HG02678 (cell line): ENCODE data around the gene IRGQ.
A peak's percentile ranks its signal among the peaks of the same experiment; 100 is the strongest.
"Not testable (repeated sequence)": the region's sequence is repeated elsewhere in the genome, so short reads cannot be mapped to it uniquely, and the experiment has no call there.

Experiments
- ATAC-seq: cut with Tn5 transposase; IDR thresholded peaks from one replicate; pipeline ENCODE4 v1.9.1; 2021; ENCODE audit warnings: mild to moderate bottlenecking, moderate library complexity; ENCODE audit not compliant: unreplicated experiment

The IRGQ gene

DNA sequence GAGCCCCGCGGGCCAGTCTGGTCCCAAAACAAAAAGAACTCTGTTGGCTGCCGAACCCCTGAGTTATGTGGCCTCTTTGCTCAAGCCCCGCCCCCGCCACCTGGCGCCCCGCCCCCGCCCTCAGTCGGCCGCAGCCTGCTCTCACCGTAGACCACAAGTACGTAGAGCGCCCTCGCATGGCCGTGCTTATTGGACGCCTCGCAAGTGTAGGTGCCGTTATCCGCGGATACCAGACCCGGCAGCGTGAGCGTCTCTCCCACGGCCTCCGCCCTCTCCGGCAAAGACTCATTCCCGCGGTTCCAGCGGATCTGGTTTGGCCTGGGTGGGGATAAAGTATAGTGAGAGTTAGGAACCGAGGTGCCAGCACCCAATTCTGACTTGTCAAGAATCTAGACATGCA lies 29.0 kb upstream of the IRGQ start:
- ATAC-seq, result no peak

DNA sequence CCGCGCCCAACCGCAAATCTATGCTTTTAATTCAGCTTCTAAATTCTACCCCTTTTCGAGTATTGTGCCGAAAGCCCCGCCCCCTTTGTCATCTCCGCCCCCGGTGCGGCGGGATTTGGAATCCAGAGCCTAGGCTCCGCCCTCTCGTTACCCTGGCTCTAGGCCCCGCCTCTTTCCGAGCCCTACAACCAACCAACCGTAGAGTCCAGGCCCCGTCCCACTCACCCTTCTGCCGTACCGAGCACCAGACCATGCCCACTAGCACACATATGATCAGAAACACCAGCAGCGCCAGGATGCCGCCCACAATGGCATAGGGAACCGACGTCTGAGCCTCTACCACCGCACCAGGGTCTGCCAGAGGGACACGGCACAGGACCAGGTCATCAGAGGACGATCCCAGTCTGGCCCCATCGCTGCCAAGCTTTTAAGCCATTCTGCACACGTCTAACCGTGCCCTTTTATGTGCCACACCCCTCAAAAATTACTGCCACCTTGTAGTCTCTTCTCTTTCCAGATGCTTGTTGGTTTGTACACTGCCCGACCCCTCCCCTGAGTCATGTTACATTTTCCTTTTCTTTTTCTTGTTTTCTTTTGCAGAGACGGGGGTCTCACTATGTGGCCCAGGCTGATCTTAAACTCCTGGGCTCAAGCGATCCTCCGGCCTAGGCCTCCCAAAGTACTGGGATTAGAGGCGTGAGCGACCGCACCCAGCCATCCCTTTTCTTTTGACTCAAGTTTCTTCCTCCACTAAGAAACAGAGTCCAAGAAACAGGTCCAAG lies 28.1 kb upstream of the IRGQ start:
- no peak for ATAC-seq

DNA sequence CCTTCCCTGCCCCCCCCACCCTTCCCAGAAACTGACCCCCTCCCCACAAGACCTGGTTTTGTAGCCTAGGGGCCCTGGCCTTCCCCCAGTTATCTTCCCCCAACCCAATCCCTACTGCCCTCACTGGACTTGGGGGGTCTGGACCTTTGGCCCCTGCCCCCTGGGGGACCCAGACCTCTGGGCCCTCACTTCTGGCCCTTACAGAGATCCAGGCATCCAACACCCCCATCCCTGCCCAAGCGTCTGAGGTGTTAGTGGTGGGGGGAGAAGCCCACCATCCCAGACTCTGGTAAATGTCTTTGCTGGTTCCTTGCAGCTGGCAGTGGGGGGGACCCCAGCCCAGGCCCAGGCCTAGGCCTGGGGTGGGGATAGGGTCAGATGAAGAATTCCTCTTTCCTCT lies 27.0 kb upstream of the IRGQ start:
- ATAC-seq, result no peak

DNA sequence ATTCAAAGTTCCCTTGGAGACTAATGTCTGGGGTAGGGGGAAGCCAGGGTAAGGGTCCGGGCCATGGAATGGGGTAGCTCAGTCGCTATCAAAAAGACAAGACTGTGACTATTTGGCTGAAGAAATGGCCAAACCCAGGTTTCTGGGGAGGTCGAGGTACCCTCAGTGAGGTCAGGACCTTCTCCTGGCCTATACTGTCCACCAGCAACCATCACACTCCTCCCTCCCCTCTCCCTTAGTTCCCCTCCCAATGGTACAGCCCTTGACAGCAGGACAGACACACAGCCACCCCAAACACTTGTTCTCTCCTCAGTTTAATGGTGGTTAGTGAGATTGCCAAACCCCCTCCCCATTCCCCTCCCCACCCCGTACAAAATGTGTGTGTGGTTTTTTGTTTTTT lies 26.1 kb upstream of the IRGQ start:
- no peak for ATAC-seq

DNA sequence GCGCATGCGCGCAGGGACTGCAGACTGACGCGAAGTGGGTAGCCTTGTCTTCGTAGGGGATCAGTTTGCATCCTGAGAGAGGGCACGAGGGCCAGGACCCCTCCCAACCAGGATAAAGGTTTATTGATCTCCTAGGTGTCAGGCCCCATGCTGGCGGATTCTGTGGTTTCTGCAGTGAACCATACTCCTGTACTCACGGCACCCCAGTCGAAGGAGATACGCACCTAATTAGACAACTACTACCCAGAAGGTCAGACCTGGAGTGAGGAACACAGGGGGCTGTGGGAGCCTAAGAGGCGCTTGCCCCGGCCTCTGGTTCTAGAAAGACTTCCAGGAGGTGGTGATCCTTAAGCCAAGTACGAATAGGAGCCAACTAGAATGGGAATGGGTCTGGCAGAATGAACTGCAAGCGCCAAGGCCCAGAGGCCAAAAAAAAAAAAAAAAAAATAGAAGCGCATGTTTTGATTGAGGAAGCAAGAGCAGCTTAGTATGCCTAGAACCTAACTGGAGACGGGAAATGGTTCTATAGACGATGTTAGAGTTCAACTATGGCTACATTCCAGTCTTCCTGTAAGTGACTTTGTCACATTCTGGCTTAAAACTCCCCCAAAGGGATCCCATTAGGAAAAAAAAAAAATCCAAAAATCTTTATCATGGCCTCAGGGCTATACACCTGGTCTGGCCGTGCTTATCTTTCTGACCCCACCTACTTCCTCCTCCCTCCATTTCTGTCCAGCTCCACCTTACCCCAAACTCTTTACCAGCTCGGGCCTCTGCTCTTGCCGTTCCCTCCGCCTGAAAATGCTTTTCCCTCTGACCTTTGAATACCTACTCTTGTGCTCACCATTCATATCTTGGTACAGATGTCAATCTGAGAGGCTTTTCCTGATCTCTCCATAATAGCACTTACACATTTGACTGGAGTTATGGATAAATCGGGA lies 24.4 kb upstream of the IRGQ start:
- ATAC-seq, result no peak

DNA sequence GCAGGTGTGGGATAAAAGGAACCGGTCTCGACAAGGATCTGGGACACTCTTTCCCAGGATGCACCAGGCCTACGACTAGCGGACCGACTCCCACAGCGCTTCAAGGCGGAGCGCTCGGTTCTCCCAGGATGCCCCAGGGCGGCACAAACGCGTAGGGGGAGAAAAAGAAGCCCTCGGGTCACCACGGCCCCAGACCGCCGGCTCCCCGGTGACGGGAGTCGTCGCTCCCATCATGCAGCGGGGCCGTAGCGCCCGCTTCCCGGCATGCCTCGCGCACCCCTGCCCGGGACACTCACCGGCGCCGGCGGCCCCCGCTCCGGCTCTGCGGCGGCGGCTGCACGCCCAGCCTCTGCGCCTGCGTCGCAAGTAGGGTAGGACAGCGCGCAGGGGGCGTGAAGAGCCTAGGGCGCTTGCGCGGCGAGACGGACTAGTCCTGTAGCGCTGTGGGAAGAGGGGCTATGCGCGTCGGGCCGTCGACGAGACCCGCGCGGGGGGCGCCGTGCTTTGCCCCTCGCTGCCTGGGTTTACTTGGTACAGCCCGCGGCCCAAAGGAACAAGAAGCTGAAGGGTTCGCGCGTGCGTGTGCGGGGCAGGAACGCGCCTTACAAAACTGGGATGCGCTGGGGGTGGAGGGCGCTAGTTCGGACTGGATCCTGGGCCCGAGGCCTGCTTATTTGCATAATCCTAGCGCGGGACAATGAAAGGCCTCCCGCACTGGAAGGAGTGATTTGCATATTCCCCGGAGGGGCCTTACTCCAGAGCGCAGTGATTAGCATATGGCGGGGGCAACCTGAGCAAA lies 23.5 kb upstream of the IRGQ start, which contains the start of gene ZNF428:
Gene ZNF428, minus strand, starts transcription at position 368 of the 799 bp plus-strand sequence. CDS start 5,325 bp downstream, outside the sequence.
- ATAC-seq, result peak; percentile 79

DNA sequence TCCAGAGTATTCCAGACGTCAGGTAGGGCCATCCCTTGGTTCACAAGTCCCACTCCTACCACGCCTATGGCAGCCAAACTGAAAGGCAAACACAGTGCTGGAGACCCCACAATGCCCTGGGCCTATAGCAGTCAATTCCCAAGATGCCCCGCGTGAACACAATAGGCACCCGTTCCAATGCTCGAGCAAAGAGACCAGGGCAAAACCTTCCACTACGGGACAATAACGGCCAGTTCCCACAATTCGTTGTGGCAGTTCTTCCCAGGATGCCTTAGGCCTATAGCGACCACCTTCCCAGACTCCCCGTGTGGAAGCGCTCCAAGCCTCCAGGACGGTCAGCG lies 23.0 kb upstream of the IRGQ start:
- ATAC-seq, result peak; percentile 18

DNA sequence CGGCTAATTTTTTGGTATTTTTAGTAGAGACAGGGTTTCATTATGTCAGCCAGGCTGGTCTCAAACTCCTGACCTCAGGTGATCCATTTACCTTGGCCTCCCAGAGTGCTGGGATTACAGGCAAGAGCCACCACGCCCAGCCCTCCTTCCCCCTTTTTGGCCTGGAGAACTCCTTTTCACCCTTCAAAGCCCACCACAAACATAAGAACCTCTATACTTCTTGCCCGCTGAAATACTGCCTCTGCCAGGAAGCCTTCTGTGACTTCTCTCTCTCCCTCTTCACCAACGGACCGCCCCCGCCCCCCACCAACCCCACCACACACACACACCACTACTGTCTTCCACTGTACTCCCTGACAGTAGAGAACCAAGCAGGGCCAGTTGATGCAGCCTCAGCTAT lies 21.0 kb upstream of the IRGQ start:
- ATAC-seq, result no peak

DNA sequence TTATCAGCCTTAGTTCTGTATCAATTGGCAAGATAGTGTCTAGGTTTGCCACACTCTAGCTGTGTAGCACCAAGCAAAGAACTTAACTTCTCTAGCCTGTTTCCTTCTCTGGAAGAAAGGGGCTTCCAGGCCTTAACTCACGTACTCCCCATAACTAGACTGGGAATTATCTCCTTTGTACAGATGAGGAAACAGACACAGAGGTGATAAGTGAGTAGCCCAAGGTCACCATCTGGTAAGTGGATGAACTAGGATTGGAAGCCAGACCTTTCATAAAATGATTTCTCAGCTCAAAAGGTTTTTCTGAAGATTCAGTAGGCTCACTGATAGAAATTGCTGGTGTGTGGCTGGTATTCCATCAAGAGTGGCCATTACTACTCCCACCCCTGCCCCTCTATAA lies 20.4 kb upstream of the IRGQ start:
- ATAC-seq, result no peak

DNA sequence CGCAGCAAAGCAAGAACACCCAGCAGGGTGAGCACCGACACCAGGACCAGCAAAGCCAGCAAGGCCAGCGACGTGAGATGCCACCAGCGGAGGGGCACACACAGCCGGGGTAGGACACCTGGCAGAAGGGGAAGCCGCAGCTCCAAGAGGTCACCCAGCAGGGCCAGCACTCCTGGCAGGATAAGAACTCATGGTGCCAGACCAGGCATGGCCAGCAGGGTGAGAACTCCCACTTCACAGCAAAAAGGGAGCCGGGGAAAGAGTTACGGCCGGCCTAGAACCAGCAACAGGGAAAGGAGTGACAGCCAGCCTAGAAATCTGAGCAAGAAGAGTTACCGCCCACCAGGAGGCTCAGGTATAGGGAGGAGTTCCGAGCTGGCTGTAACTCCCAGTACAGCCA lies 16.4 kb upstream of the IRGQ start:
- ATAC-seq, result no peak

DNA sequence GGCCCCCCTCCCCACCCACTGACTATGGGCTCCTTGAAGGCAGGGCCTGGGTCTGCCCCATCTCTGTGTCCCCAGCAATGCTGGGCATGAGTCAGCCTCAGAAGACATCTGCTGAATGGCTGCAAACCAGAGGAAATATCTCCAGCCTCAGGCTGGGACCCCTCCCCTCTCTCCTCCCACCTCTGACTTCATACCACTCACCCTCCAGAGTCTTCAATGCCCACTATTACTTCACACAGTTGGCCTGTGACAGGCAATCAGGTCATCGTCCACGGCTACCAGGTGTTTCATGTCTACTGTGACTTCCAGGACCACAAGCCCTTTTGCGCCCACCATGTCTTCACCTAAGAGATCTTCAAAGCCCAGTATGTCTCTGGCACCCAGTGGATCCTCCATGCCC lies 15.9 kb upstream of the IRGQ start, which contains the start of gene SRRM5:
Gene SRRM5, plus strand, starts transcription at position 301 of the 400 bp plus-strand sequence. Its CDS starts 34 bp downstream, at position 335.
- ATAC-seq, result no peak

DNA sequence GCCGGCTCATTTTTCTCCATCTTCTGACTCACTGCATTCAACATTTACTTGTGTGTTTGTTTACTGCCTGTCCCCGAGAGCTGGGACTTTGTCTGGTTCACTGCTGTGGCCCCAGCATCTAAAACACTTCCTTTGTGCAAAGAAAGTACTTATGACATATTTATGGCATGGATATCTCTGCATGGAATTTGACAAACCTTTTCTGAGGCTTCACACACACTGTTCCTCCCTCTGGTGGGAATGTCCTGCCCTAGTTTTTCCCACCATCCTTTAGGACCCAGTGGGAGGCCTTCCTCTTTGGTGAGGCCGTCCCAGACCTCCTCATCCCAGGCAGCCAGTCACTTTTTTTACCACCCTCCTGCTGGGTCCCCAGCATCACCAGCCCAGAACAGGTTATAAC lies 14.6 kb upstream of the IRGQ start:
- no peak for ATAC-seq

DNA sequence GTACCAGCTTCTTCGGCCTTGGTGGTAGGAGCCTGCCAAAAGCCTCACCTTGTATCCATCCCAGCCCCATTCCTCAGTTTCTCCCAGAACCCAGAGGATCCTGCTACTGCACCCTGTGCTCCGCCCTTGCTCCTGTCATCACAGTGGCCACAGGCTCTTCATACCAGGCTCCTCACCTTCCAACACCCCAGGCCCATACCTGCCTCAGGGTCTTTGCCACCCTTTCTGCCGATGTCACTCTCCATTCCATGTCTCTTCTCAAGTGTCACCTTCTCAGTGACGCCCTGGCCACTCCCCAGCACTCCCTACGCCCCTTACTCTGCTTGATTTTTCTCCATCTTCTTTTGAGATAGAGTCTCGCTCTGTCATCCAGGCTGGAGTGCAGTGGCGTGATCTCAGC lies 13.9 kb upstream of the IRGQ start:
- no peak for ATAC-seq

DNA sequence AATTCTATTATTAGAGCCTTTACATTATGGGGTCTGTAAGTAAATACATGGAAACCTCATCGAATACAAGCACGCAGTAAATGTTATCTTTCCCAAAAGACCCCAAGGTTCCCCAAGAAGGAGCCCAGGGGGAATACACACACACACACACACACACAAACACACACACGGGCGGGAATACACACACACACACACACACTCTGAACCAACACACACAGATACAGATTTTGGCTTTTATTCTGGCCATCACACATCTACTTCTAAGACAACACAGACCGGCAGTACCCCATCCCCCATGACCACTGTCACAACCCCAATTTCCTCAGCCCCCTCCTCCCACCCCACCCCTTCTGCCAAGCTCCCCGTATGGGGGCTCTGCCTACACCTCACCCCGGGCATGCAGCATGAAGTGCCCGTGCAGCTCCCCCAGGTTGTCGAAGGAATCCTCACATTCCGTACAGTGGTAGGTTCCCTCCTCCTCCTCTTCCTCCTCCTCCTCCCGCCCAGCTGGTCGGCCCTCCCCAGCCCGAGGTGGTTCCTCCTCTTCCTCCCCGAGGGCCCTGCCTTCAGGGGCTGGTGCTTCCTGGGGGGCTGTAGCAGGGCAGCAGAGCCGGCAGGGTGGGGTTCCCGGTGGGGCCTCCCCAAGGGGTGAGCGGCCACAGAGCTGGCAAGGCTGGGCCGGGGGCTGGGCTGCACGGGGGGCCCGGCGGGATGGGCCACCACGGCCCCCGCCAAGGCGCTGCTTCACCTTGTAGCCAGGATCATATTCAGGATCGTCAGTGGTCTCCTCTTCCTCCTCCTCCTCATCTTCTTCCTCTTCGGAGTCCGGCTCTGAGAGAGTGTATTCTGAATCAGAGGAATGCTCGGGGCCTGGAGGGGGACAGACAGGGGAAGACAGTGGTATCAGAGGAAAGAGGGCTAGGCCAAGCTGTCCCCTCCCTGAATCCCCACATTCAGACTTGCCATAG lies 11.6 kb upstream of the IRGQ start:
- no peak for ATAC-seq

DNA sequence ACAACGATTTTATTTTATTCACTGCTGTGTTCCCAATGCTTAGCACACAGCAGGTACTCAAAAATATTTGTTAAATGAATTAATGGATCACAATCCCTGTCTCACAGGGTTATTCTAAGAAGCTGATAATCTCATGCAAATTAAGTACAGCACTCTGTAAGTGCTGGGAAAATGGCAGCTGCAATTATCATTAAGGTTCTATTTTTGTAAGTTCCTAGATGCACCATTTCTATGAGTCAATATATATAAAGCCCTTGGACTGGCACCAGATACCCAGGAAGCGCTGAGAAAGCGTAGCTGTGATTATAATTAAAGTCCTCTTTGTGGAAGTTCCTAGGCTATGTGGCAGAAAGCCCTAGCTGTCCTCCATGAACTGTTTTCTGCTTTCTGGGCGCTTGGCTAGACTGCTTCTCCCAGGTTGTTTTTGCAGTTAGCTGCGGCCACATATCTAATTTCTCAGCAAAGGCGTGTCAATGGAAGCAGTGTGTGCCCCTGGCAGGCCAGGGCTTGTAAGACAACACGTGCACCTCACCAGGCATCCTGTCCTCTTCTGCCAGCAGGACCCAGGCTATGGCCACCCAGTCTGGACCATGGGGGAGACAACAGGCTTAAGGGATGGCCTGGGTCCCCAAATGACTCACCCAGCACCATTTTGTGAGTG lies 10.8 kb upstream of the IRGQ start:
- ATAC-seq, result no peak

DNA sequence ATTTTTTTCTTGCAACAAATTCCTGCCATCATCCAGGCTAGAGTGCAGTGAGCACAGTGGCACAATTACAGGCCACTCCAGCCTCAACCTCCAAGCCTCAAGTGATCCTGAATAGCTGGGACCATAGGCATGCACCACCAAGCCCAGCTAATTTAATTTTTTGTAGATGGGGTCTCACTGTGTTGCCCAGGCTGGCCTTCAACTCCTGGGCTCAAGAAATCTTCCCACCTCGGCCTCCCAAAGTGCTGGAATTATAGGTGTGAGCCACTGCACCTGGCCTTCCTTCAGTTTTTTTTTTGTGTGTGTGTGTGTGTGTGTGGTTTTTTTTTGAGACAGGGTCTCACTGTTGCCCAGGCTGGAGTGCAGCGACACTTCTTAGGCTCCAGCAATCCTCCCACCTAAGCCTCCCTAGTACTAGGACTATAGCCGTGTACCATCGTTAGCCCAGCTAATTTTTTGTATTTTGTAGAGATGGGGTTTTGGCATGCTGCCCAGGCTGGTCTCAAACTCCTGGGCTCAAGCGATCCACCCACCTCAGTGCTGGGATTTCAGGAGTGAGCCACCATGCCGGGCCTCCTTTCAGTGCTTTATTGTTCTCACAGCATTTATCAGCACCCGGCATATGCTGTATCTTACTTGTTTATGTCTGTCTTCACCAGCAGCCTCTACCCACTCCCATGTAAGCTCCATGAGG lies 10.1 kb upstream of the IRGQ start:
- no peak for ATAC-seq

DNA sequence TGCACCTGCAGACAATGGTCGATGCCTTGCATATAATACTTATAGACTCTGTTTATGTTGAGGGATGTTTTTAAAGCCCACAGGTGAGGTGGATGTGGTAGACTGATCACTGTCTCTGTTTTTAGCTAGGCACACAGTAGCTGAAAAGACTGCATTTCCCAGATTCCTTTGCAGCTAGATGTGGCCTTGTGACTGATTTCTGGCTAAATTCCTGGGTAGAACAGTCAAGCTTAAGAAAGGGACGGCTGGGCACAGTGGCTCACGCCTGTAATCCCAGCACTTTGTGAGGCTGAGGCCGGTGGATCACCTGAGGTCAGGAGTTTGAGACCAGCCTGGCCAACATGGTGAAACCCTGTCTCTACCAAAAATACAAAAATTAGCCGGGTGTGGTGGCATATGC lies 4.4 kb upstream of the IRGQ start:
- ATAC-seq, result not testable (repeated sequence)

DNA sequence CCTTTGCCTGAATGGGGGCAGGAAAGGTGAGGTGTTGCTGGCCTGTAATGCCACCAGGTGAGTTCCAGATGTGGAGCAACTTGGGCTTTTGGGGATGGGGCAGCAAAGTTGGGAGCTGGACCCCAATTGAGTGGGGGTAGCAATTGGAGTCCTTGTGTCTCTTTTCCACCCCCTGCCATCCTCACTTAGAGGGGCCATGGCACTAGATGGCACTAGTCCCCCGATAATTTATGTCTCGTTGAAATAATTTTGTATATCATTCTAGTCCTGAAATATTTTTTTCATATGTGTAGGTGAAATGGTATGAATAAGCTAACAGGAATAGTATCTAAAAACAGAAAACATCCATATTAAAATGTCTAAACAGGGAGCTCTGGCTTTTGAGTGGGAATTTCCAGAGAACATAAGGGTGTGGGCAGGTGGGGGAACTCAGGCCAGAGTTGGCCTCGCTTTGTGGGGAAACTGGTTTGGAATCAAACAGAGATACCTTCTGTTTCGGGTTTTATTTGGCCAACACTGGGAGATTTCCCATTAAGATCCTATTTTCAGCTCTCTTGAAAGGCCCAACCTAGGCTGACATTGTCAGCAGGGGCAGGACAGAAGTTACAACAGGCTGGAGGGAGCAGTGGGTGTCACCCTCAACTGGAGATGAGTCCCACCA lies 3.8 kb upstream of the IRGQ start:
- ATAC-seq, result no peak
